ENCODE results near the gene CMTM5. TPM values are rescaled to one million over a fixed set of nuclear protein-coding genes. Genes with fewer than 3 reads are reported as not detected.

Gene CMTM5
- total and polyA plus RNA-seq, 2 donors (not counting 3 experiments of a cell fraction or from before 2014, with no cell fraction given) = not detected

DNA sequence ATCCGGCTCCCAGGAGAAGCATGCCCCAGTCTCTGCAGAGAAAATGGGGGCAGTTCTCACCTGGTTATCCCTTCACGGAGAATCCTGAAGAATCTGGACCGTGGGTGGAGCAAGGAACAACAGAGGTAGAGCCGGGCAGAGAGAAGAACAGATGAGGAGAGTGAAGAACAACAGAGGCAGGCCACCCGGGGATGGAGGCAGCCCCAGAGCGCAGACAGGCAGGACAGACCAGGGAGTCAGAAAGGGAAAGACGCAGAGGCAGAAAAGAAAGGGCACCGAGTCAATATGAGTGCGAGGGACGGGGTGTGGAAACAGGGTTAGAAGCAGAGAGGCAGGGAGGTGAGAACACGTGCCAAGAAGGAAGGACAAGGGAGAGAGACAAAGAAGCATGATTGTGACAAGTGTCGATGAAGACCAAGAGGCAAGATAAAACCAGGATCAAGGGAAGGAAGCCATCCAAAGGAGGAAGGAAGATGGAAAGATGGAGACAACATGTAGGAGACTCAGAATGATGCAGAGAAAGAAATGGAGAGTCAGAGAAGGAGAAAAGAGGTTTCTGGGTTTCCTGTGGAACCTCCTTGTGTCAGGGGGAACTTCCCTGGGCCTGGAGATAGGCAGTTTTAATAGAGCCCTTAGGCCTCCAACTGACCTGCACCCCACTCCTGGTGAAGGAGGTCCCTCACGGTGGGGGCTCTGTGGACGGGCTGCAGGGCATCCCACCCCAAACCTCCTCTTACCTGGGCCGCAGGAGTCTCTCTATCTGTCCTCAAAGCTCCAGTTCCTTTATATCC is 30.9 kb downstream of the CMTM5 start, which contains the start of gene MYH6:
Gene MYH6, minus strand, starts transcription at position 758 of the 791 bp plus-strand sequence. CDS start 1,050 bp downstream, outside the sequence.
- Histone ChIP-seq H3K27ac (ENCODE audit: insufficient read depth, low read depth, low read length) (no peak within 1 kb of the TSS), H3K4me2 (ENCODE audit: insufficient read depth, low read length) (no peak within 1 kb of the TSS), H3K4me1 (ENCODE audit: control insufficient read depth, extremely low read depth, insufficient read depth, low read length) (no peaks in the 10 kb centered on the region), H4K20me1 (replicated peaks; ENCODE audit: control insufficient read depth, extremely low read depth, insufficient read depth, low read length) (no peaks in the 10 kb centered on the region), H3K4me3 (replicated peaks in 1 of 3; ENCODE audit: insufficient read depth in 1 of 3, low read depth in 1 of 3, low read length in 3 of 3) (no peak within 1 kb of the TSS), H2AFZ (ENCODE audit: low read depth, low read length) (no peak within 1 kb of the TSS), H3K36me3 (ENCODE audit: control insufficient read depth in 2 of 2, extremely low read depth in 1 of 2, insufficient read depth in 2 of 2, low read length in 2 of 2) (no peaks in the 10 kb centered on the region), H3K79me2 (ENCODE audit: control insufficient read depth, insufficient read depth, low read length) (no peaks in the 10 kb centered on the region), H3K9me3 (replicated peaks; ENCODE audit: control insufficient read depth, insufficient read depth, low read length) (no peaks in the 10 kb centered on the region), H3K9me1 (replicated peaks; ENCODE audit: control insufficient read depth, extremely low read depth, insufficient read depth, low read length) (no peaks in the 10 kb centered on the region), H3K27me3 (ENCODE audit: control insufficient read depth in 2 of 2, insufficient read depth in 2 of 2, low read length in 2 of 2) (no peaks in the 10 kb centered on the region), H3K9ac (replicated peaks; ENCODE audit: extremely low read depth, insufficient read depth, low read length) (no peak within 1 kb of the TSS)
- no TSS peak for BruUV-seq (replicated peaks)
- FAIRE-seq (no peak), DNase-seq (ENCODE audit: low read depth, low spot score) (no peak)
- TF ChIP-seq GATA2 (IDR thresholded peaks at IDR 0.05; ENCODE audit: insufficient read depth, insufficient read length, low read depth, low read length) (no peak), POLR2A (IDR thresholded peaks at IDR 0.05; ENCODE audit: low read depth, low read length) (no peak), POLR2AphosphoS5 (IDR thresholded peaks at IDR 0.05; ENCODE audit: insufficient read depth, low read depth, low read length) (no peak)
- dilution Hi-C loops (cut with MboI; ENCODE audit: extremely low pct_ligation_motif_present, low sequenced_read_pairs) = no loop called here
- ChIA-PET POLR2A (no interaction called here), CTCF (no interaction called here)
- intact Hi-C loops (cut with micrococcal nuclease) = no loop called here

DNA sequence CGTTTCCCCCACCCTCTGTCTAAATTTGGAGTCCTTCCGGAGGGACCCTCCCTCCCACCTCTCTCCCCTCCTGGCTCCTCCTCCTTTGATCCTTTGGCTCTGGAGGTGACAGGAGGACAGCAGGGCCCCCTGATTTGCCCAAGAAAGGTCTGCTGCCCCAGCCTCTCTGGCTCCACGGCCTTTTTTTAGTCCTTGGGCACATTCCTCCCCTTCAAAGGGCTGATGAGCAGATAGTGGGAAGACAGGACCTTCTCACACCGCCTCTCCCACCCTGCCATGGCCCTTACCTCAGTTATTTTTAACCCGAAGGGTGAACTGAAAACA is 31.4 kb downstream of the CMTM5 start:
- H3K4me1 ChIP-seq (ENCODE audit: control insufficient read depth, extremely low read depth, insufficient read depth, low read length) = no peaks in the 10 kb centered on the region
- H3K79me2 ChIP-seq (ENCODE audit: control insufficient read depth, insufficient read depth, low read length) = no peaks in the 10 kb centered on the region
- intact Hi-C loops (cut with micrococcal nuclease) = no loop called here
- no TSS peak for BruUV-seq (replicated peaks)
- H2AFZ ChIP-seq (ENCODE audit: low read depth, low read length) = no peak overlapping the region
- no peaks in the 10 kb centered on the region for H3K9me3 ChIP-seq (replicated peaks; ENCODE audit: control insufficient read depth, insufficient read depth, low read length)
- dilution Hi-C loops (cut with MboI; ENCODE audit: extremely low pct_ligation_motif_present, low sequenced_read_pairs) = no loop called here
- H3K9ac ChIP-seq (replicated peaks; ENCODE audit: extremely low read depth, insufficient read depth, low read length) = no peak overlapping the region
- CTCF ChIA-PET = no interaction called here
- DNase-seq (ENCODE audit: low read depth, low spot score) = no peak
- H3K27ac ChIP-seq (ENCODE audit: insufficient read depth, low read depth, low read length) = no peak overlapping the region
- no peak for FAIRE-seq
- no peak overlapping the region for H3K4me2 ChIP-seq (ENCODE audit: insufficient read depth, low read length)
- H3K4me3 ChIP-seq (replicated peaks in 1 of 3; ENCODE audit: insufficient read depth in 1 of 3, low read depth in 1 of 3, low read length in 3 of 3) = no peak overlapping the region
- TF ChIP-seq, protein P1, sequence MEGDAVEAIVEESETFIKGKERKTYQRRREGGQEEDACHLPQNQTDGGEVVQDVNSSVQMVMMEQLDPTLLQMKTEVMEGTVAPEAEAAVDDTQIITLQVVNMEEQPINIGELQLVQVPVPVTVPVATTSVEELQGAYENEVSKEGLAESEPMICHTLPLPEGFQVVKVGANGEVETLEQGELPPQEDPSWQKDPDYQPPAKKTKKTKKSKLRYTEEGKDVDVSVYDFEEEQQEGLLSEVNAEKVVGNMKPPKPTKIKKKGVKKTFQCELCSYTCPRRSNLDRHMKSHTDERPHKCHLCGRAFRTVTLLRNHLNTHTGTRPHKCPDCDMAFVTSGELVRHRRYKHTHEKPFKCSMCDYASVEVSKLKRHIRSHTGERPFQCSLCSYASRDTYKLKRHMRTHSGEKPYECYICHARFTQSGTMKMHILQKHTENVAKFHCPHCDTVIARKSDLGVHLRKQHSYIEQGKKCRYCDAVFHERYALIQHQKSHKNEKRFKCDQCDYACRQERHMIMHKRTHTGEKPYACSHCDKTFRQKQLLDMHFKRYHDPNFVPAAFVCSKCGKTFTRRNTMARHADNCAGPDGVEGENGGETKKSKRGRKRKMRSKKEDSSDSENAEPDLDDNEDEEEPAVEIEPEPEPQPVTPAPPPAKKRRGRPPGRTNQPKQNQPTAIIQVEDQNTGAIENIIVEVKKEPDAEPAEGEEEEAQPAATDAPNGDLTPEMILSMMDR (IDR thresholded peaks at IDR 0.05; ENCODE audit: extremely low read depth in 1 of 2, insufficient read depth in 1 of 2, low read depth in 1 of 2, low read length in 2 of 2) = no peak
- TF ChIP-seq MAX (IDR thresholded peaks at IDR 0.05; ENCODE audit: insufficient read depth, insufficient read length) = no peak
- TF ChIP-seq FOS (IDR thresholded peaks at IDR 0.05; ENCODE audit: borderline replicate concordance, insufficient read depth, low read length) = no peak
- H3K36me3 ChIP-seq (ENCODE audit: control insufficient read depth in 2 of 2, extremely low read depth in 1 of 2, insufficient read depth in 2 of 2, low read length in 2 of 2) = no peaks in the 10 kb centered on the region
- POLR2A ChIA-PET = no interaction called here
- no peaks in the 10 kb centered on the region for H4K20me1 ChIP-seq (replicated peaks; ENCODE audit: control insufficient read depth, extremely low read depth, insufficient read depth, low read length)
- H3K9me1 ChIP-seq (replicated peaks; ENCODE audit: control insufficient read depth, extremely low read depth, insufficient read depth, low read length) = no peaks in the 10 kb centered on the region
- H3K27me3 ChIP-seq (ENCODE audit: control insufficient read depth in 2 of 2, insufficient read depth in 2 of 2, low read length in 2 of 2) = no peaks in the 10 kb centered on the region
